Cortex of kidney (tissue), 1 donor: ENCODE data around the gene TTLL8.
"Not testable (repeated sequence)": the region's sequence is repeated elsewhere in the genome, so short reads cannot be mapped to it uniquely, and the experiment has no call there.

Experiments
- DNase-seq: peaks from one replicate; lab custom pipeline; 2025; lab: John Stamatoyannopoulos, UW

Gene TTLL8

DNA sequence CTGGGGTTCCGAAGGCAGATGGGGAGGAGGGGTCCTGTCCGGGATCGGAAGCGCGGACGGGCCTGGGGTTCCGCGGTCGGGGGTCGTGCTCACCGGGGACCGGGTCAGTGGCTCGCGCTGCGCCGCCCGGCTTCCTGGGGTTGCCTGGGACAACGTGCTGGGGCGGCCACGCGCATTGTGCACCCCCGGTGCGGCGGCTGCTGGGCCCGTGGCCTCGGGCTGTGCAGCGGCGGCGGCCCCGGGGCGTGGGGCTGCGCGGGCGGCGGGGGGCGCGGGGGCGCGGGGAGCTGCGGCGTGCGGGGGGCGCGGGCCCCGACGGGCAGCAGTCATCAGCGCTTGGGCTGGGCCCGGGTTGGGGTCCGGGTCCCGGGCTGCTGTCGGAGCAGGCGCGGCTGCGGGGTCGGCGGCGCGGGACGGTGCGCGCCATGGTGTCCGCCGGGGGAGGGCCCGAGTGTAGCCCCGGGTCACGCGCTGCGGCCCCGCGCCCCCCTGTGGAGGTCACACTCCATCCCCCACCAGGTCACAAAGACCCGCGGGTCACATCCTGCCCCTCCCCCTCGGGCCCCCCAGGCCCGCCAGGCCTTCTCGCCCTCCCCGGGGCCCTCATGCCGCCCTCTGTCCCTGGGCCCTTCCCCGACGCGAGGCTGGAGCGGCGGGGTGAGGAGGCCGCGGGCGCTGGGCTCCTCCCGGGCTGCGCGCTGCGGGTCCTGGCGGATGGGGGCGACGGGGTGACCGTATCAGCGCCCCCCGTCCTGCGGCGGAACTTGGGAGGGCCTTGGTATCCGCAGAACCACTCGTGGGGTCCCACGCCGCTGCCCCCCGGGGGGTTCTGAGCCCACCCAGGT, at the start of gene TTLL8:
TSS of gene TTLL8 (minus strand) at position 238 of the 845 bp plus-strand sequence.
- DNase-seq = no peak

DNA sequence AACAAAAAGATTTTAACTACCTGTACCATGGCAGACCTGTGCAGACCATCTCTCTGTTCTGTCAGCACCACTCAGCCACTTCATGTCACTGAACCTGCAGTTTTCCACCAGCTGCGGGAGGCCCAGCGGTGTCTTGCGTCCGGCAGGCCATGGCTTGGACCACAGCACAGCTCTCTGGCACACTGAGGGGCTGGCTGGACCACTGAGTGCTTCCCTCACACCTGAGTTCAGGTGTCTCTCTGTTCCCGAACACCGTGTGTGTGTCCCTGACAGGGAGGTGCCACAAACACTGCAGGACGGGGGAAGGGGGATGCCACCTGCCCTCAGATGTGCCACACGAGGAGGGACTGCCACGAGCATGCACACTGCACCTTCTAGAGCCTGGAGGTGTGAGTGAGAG, 49.4 kb upstream of the TTLL8 start:
- no peak for DNase-seq

DNA sequence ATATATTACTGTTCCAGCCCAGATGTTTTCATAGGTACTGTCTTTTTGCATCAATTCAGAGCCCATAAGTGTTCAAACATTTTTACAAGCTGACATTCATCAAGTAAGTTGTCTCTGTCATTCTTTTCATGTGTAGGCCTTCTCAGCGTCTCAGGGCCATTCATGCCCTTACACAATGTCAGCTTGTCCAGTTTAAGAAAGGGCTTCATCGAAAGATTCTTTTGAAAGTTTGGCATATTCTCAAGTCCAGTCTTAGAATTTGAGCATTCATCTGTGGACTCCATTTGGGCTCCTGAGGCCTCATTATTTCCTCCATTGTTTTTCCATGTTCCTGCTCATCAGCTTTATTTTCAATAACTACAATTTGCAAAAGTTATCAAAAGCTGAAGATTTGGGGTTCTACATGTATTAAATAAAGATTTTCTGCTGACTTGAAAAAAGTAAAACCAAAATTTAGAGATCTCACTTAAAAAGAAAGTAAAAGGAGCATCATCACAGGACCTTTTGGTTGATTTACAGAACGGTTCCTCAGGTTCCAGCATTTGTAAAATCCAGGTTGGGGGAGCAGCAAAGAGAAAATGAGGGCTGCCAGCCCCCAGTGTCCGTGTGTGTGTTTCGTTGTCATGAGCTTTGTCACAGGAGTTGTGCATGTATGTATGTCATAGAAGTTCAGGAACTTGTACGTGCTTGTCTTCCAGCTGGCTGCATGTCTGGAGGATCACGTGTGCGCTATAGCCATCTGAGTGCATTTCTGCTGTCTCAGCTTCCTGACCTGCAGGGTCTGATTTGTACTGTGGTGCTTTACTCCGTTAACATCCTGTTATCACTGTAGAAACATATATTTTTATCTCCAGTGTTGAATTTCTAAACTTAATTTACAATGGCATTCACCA, 47.4 kb upstream of the TTLL8 start:
- DNase-seq = no peak

DNA sequence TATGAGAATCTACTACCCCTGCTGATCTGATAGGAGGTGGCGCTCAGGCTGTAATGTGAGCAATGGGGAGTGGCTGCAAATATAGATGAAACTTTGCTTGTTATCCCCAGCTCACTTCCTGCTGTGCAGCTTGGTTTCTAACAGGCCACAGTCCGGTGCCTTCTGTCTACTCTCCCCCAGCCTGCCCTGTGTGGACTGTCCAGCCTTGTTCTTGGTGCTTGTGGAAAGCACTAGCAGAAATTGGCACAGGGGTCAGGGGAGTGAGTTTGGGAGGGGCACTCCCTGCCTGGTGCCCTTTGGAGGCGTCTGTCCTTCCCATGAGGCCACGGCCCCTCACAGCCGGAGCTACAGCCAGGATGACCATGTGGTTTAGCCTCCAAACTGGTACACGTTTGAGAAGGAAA, 46.0 kb upstream of the TTLL8 start:
- no peak for DNase-seq

DNA sequence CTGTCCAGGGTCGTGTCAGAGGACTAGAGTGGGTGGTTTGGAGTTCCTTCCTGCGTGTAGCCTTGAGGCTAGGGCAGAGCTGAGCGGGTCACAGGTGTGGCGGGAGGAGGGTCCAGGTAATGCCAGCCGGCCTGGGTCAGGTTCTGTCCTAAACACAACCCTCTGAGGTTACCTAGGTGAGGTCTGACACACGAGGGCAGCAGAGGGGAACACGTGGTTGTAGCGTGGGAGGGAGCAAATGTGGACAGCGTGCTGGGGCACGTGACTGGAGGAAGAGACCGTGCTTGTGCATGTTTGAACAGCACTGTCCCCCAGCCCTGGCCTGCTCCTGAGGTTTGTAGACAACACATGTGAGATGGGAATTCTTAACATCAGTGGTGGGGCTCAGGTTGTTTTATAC, 44.8 kb upstream of the TTLL8 start:
- DNase-seq = no peak

DNA sequence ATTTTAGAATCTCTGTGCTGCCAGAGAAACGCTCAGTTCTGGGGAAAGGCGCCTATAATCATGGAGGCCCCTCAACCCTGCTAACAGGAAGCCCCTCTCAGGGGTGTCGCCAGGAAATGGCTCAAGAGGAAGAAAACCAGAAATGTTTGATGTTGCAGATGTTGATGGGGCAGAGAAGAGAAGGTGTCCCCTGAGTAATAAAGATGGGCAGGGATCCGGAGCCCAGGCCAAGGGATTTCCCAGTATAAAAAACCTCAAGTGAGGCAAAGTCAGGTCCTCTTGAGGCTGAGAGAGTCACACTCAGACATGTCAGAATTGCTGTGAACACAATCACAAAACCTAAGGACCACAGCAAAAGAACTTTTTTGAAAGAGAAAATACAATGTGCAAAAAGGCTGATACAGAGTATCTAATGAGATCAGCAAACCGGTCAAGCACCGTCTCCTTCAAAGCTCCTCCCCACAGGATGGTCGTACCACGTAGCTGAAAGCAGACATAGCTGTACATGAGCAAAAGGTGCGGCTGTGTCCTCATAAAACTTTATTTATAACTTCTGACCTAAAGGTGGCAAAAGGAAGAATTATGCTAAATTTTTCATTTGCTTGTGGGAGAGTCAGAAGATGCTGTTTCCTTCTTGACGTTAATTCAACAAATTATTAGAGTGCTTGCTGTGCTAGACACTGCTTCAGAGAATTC, 43.9 kb upstream of the TTLL8 start:
- DNase-seq = no peak

DNA sequence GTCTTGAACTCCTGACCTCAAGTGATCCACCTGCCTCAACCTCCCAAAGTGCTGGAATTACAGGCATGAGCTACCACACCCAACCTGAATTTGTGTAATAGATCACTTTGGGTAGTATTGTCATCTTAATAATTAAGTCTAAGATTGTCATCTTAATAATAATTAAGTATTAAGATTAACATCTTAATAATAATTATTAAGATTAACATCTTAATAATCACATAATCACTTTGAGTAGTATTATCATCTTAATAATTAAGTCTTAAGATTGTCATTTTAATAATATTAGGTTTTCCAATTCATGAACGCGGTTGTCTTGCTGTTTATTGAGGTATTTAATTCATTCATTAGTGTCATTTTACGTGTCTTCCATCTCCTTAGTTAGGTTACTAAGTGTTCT, 40.0 kb upstream of the TTLL8 start:
- no peak for DNase-seq

DNA sequence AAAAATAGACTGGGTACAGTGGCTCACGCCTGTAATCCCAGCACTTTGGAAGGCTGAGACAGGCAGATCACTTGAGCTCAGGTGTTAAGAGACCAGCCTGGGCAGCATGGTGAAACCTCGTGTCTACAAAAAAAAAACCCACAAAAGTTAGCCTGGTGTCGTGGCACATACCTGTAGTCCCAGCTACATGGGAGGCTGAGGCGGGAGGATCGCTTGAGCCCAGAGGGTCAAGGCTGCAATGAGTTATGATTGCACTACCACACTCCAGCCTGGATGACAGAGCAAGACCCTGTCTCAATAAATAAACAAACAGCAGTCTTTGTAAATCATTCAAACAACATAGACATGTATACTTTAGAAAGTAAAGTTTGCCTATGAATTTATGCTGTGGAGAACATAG, 34.2 kb upstream of the TTLL8 start:
- DNase-seq = no peak

DNA sequence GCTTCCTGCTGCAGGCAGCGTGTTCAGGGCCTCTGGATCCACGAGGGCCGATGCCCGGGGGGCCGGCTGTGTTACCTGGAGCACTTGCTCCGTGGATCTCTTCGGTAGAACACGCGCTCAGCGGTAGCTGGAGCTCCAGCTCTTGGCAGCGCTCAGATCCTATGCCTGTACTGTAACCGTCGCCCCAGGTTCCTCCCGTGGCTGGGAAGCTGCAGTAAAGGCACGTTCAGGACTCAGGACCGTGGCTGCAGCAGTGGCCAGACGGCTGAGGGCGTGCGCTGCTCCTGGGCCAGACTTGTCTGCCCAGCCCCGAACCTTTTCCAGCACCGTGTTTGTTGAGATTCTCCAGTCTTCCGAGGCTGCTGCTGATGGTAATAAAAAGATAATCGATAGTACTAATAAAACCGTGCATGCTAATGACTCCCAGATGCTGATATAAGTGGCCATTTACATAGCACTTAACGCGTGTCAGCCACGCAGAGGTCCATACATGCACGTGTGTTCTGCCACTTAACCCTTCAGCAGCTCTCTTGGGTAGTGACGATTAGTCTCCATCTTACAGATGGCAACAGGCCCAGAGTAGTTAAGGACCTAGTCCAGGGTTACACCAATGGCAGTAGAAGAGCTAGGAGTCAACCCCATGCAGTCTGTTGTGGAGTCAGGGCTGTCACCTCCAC, 33.1 kb upstream of the TTLL8 start:
- DNase-seq = no peak

DNA sequence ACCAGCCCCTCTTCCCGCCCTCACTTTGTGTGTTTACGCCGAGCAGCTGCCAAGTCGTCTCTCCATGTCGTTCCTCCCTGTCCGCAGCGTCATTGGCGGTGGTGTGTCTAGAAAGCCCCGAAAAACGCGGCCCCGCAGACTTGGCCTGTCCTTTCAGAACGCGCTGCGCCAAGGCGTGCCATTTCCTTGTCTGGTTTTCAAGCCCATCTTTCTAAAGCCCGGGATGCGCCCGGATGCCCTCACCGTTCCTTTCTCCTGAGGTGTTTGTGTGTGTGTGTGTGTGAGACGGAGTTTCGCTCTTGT, 32.3 kb upstream of the TTLL8 start:
- DNase-seq = no peak

DNA sequence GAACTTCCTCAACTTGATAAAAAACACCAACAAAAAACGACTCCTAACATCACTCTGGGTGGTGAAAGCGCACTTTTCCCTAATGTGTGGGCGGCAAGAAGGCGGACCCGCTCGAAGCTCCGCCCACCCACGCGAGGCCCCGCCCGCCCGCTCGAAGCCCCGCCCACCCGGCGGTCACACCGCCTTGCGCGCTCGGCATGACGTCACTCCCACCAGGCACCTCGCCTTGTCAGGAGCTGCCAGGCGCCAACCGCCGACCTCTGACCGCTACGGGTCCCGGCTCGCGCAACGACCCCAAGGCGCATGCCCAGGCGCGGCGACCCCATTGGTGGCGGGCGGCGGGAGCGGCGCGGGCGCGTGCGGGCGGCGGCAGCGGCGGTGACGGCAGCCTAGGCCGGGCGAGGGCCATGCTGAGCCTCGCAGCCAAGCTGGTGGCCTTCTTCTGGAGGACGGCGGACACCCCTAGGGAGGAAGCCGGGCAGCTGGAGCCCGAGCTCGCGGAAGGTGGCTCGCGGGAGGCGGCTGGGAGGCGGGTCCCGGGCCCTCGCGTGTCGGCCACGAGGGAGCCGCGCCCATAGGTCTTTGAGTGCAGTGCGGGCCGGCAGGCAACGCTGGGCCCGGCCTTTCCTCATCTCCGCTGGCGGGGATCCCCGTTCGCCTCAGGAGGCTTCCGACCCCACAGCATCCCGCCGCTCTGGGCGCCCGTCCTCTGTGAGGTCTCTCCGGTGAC, 31.7 kb upstream of the TTLL8 start, which contains the start of gene MOV10L1:
TSS of gene MOV10L1 (plus strand) at position 325 of the 730 bp plus-strand sequence. CDS start at position 408, 83 bp downstream.
- no peak for DNase-seq

DNA sequence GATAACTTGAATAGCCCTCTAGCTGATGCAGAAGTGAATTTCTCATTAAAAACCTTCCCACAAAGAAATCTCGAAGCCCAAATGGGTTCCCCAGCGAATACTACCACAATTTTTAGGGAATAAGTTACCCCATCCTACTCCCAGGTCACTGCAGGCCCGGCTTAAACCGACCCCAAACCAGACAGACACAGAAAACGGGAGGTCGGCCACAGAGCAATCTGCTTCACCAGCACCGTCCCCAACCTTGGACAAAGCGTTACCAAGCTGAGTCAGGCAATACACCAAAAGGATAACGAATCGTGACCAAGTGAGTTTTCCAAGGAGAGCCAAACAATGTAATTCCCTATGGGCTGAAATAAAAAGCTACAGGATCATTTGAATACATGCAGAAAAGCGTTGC, 31.1 kb upstream of the TTLL8 start:
- DNase-seq = no peak

DNA sequence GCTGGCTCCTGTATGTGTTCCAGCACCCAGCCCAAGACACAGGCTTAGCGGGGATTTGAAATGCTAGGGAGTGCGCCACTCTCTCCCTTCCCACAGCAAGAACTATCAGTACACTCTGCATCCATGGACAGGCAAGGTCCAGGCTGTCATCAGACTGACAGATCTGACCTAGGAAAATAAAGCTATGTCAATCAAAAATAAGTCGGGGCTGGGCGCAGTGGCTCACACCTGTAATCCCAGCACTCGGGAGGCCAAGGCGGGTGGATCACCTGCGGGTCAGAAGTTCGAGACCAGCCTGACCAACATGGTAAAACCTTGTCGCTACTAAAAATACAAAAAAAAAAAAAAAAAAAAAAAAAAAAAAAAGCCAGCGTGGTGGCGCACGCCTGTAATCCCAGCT, 30.0 kb upstream of the TTLL8 start:
- no peak for DNase-seq

DNA sequence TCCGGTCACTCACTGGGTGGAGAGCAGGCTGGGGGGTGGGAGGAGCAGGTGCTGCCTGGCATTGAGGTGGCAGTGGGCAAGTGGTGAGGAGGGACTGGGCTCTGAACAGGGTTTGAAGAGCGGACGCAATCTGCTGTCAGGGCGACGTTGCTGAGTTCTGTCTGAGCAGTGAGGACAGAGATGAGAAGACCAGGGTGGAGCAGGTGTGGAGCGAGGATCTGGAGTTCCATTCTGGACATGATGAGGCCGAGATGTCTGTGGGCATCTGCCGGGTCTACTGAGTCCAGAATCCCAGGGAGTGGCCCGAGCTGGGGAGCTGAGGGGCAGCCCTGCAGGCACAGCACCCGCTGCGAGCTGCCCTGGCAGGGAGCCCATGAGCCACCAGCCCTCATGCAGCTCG, 29.5 kb upstream of the TTLL8 start:
- DNase-seq = no peak

DNA sequence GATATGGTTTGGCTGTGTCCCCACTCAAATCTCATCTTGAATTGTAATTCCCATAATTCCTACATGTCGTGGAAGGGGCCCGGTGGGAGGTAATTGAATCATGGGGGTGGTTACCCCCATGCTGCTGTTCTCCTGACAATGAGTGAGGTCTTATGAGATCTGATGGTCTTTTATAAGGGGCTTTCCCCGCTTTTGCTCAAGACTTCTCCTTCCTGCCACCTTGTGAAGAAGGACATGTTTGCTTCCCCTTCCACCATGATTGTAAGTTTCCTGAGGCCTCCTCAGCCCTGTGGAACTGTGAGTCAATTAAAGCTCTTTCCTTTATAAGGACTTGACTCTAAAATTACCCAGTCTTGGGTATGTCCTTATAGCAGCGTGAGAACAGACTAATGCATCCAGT, 28.9 kb upstream of the TTLL8 start:
- DNase-seq = not testable (repeated sequence)

DNA sequence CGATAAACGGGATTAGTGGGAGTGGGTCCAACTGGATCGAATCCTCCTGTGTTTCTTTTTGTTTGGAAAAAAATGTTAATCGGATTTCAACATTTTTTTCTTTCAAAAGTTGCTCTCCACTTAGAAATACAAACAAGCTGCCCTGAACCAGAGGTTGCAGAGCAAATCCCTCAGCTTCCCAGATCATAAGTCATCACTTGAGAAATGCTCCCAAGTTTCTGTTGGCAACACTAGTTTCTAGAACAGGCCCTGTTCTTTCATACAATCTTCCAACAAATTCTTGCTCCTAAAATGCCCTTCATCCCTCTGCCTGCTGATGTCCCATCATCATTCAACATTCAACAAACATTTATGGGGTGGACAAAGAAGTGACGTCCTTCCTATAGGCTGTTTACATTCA, 28.4 kb upstream of the TTLL8 start:
- no peak for DNase-seq

DNA sequence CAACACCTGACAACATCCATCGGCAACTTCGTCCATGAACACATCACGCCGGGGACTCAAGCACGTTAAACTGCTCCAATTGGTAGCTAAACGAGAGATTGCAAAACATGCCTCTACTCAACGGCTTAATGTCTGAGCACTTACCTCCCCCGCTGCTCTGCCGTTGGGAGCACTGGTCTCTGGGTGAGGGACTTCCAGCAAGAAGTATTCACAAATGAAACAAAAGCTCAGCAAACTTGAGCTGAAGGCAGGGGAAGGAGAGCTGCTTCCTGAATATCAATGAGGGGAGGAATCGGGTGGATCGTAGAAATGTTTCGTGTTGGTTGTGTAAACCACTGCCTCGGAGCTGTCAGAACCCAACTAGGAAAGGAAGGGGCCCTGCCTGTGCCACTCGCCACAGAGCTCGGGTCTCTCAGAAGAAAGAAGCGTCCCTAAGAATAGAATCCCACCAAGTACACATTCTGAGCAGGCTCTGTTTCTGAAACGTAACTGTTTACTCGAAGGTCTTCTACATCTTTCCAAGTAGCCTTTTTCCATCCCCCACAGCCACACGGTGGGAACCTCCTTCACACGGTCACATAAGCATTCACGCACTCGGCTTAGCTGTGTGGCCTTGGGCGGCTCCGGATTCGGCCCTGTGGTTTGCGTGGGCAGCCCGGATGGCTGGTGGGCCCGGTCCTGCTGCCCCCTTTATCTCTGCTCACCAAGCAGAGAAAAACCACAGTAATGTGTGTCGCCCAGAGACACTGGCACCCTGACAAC, 27.3 kb upstream of the TTLL8 start, which contains the start of gene MLC1:
TSS of gene MLC1 (minus strand) at position 216 of the 762 bp plus-strand sequence. CDS start 524 bp downstream, outside the sequence.
- DNase-seq = no peak

DNA sequence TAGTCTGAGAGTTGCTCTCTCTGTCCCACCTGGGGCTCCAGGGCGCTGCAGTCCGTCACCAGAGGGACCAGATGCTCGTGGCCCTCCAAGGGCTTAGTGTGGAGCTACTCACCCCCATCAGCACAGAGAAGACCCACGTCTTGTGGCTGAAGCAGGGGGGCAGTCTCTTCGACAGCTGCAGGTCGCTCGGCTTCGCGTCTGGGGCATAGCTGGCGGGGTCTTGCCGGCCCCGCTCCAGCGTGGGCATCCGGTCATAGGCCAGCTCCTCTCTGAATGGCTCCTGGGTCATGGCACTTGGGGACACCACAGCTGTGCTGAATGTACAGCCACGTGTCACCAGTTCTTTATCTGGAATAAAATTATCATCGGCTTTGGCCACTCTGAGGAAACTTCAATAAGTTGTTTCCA, 26.5 kb upstream of the TTLL8 start:
- no peak for DNase-seq

DNA sequence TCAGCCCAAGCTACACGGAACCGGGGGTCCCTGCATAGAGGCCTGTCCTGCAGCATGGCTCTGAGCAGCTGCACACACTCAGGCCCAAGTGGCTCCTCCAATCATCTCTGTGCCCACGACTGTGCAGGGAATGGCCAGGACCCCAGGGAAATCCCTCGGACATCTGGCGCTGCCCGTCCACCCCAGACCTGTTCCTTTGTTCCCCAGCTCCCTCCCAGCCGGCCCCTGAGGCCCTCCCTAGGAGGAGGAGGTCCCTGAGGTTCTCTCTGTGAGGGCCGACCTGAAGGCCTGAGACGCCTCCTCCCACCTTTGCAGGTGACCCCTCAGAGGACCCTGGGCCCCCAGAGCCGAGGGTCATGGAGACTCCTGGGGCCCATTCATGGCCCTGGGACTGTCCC, 26.0 kb upstream of the TTLL8 start:
- no peak for DNase-seq

DNA sequence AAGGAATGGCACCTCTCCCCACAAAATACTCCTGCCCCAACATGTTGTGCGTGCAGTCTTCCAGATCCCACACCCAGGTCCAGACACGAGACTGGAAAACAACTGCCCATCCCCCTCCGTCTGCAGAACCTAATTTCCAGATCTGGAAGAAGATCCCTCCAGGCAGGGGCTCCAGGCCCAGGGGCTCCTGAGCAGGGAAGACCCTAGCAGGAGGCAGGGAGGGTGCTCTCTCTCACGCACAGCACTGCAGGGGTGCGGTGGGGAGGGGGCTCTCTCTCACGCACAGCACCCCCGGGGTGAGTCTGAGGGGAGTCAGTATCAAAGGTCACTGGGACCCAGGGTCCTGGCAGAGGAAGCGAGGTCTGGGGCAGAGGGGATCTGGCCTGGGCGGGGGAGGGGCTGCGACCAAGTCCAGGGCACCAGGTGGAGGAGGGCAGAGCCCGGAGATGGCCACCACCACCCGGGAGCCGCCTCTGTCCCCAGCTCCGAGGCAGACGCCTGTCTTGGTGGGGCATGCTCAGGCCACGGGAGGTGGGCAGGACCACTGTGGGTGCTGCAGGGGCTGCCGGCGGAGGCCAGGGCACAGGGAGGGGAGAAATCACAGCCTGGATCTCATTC, 25.5 kb upstream of the TTLL8 start:
- no peak for DNase-seq
